GM12891 (cell line): ENCODE measurements around the gene G6PC2.
"Not testable (repeated sequence)": the region's sequence is repeated elsewhere in the genome, so short reads cannot be mapped to it uniquely, and the experiment has no call there.

ENCODE experiments used
- DNase-seq: peaks from one replicate; pipeline ENCODE4 v3.0.0; 2011; ENCODE audit warnings: low spot score; ENCODE audit not compliant: insufficient read length
- FAIRE-seq: peaks from 2 replicates; lab custom pipeline; 2011; peaks lifted over from hg19 to GRCh38; lab: Jason Lieb, UNC
- PAX5 ChIP-seq: IDR thresholded peaks from 2 replicates; pipeline ENCODE4 v1.6.1; 2011; ENCODE audit warnings: low read length, moderate library complexity, mild to moderate bottlenecking; ENCODE audit not compliant: insufficient read depth, severe bottlenecking
- POLR2A ChIP-seq: IDR thresholded peaks from 2 replicates; pipeline ENCODE4 v1.6.1; 2011; ENCODE audit warnings: low read depth, low read length, control low read depth
- POLR2AphosphoS5 ChIP-seq: IDR thresholded peaks from 2 replicates; pipeline ENCODE4 v1.6.1; 2011; ENCODE audit warnings: low read depth, low read length, control low read depth
- POU2F2 ChIP-seq: IDR thresholded peaks from 2 replicates; pipeline ENCODE4 v1.6.1; 2011; ENCODE audit warnings: low read depth, mild to moderate bottlenecking, control low read depth, low read length, moderate library complexity
- SPI1 ChIP-seq: IDR thresholded peaks from 2 replicates; pipeline ENCODE4 v1.6.1; 2011; ENCODE audit warnings: low read depth, low read length, control low read depth
- TAF1 ChIP-seq: IDR thresholded peaks from 2 replicates; pipeline ENCODE4 v1.6.1; 2011; ENCODE audit warnings: low read depth, low read length, control low read depth

G6PC2 gene

GRCh38 chr2:168916331-168916675 lies 15.2 kb downstream of the G6PC2 start:
- DNase-seq (no peak), FAIRE-seq (no peak)
- TF ChIP-seq POLR2AphosphoS5 (no peak), POLR2A (no peak), POU2F2 (no peak), PAX5 (no peak), SPI1 (no peak), TAF1 (no peak)

GRCh38 chr2:168920504-168921157 lies 19.5 kb downstream of the G6PC2 start:
- no peak for TF ChIP-seq POLR2AphosphoS5
- TF ChIP-seq POLR2A: no peak
- no peak for TF ChIP-seq PAX5
- TF ChIP-seq TAF1: no peak
- no peak for TF ChIP-seq POU2F2
- no peak for TF ChIP-seq SPI1
- DNase-seq: no peak
- no peak for FAIRE-seq

- no peak for TF ChIP-seq POU2F2
- FAIRE-seq: no peak
- DNase-seq: no peak
Measured at GRCh38 chr2:168926621-168927386, 25.7 kb downstream of the G6PC2 start.

GRCh38 chr2:168928113-168928831 lies 27.2 kb downstream of the G6PC2 start:
- TF ChIP-seq TAF1: no peak
- TF ChIP-seq POU2F2: no peak
- TF ChIP-seq POLR2AphosphoS5: no peak
- no peak for TF ChIP-seq POLR2A
- no peak for TF ChIP-seq SPI1
- no peak for TF ChIP-seq PAX5
- FAIRE-seq: no peak
- DNase-seq: no peak

- no peak for DNase-seq
- no peak for FAIRE-seq
- TF ChIP-seq POU2F2: no peak
- TF ChIP-seq SPI1: no peak
- TF ChIP-seq TAF1: no peak
- no peak for TF ChIP-seq PAX5
- TF ChIP-seq POLR2AphosphoS5: no peak
- TF ChIP-seq POLR2A: no peak
Measured at GRCh38 chr2:168929031-168929430, 27.9 kb downstream of the G6PC2 start.

GRCh38 chr2:168930242-168930641 lies 29.2 kb downstream of the G6PC2 start:
- TF ChIP-seq PAX5: no peak
- no peak for TF ChIP-seq POLR2A
- no peak for TF ChIP-seq POLR2AphosphoS5
- TF ChIP-seq TAF1: no peak
- TF ChIP-seq POU2F2: no peak
- no peak for TF ChIP-seq SPI1
- FAIRE-seq (no peak), DNase-seq (no peak)

- FAIRE-seq, DNase-seq: not testable (repeated sequence)
Measured at GRCh38 chr2:168932174-168932573, 31.1 kb downstream of the G6PC2 start.

GRCh38 chr2:168934826-168935225 lies 33.7 kb downstream of the G6PC2 start:
- TF ChIP-seq SPI1 (no peak), POLR2AphosphoS5 (no peak), PAX5 (no peak), POU2F2 (no peak), POLR2A (no peak)
- DNase-seq (no peak), FAIRE-seq (no peak)

- FAIRE-seq: no peak
- no peak for TF ChIP-seq POLR2A
- no peak for TF ChIP-seq POLR2AphosphoS5
- no peak for TF ChIP-seq SPI1
- no peak for TF ChIP-seq POU2F2
- TF ChIP-seq PAX5: no peak
- no peak for TF ChIP-seq TAF1
- DNase-seq: no peak
Measured at GRCh38 chr2:168935810-168936581, 34.9 kb downstream of the G6PC2 start.
